K562 (cell line): Measurements from ENCODE around the gene UBN1. TPM values are rescaled to one million over a fixed set of nuclear protein-coding genes. Genes with fewer than 3 reads are reported as not detected.

Experiments
- ATAC-seq: fragments of 200-7000 bp; cut with Tn5 transposase; 3 replicates; pipeline ENCODE4 v1.9.1; 2020; ENCODE audit warnings: moderate library complexity
- BruUV-seq: library from RNA; stranded (reverse); fragments of 400-500 nt; replicated peaks from 2 replicates; lab custom pipeline; 2021; lab: Mats Ljungman, UMichigan
- CTCF ChIA-PET: fragments of 300-600 bp; formaldehyde crosslinking; extraction: SDS; loops from one replicate; lab custom pipeline; 2021; ENCODE audit warnings: low intra/inter-chr PET ratio; lab: Yijun Ruan, JAX
- POLR2A ChIA-PET: fragments of 300-600, 350-650 bp; sonication (Branson Sonifier 250); formaldehyde crosslinking; extraction: SDS; loops from one replicate; lab custom pipeline; 2021; ENCODE audit warnings: antibody characterized with exemption, inconsistent platforms; lab: Yijun Ruan, JAX
- DNase-seq, 4 experiments: peaks; one replicate each; pipeline versions ENCODE4 v3.0.0 to v3.0.0-alpha.2; 2011 to 2018; ENCODE audit warnings: low spot score in 3 of 4, mixed read lengths in 3 of 4; ENCODE audit errors: extremely low read depth in 1 of 4
- FAIRE-seq: peaks from 2 replicates; lab custom pipeline; 2011; peaks lifted over from hg19 to GRCh38; lab: Jason Lieb, UNC
- H2AFZ ChIP-seq: 2 replicates; pipeline ENCODE4 v1.6.0; 2011; ENCODE audit warnings: low read depth, low read length, control low read depth, inconsistent platforms
- H3K27ac ChIP-seq: fragments of 200-600 bp; 3 replicates; pipeline ENCODE4 v1.8.0; 2011; ENCODE audit warnings: low read depth, mild to moderate bottlenecking, control low read depth, inconsistent platforms, low read length, moderate library complexity, mixed read lengths; ENCODE audit errors: extremely low read depth
- H3K27me3 ChIP-seq, 2 experiments: fragments of 300-600 bp in 1 of 2; 2 replicates in 1 of 2; 3 replicates in 1 of 2; pipeline versions ENCODE4 v1.6.0 to v1.8.0; 2011; ENCODE audit warnings: inconsistent platforms in 2 of 2, low read length in 2 of 2, mild to moderate bottlenecking in 1 of 2, mixed read lengths in 1 of 2, moderate library complexity in 1 of 2; ENCODE audit not compliant: control insufficient read depth in 2 of 2, insufficient read depth in 2 of 2
- H3K36me3 ChIP-seq: fragments of 300-600 bp; 3 replicates; pipeline ENCODE4 v1.8.0; 2011; ENCODE audit warnings: mild to moderate bottlenecking, low read length, inconsistent platforms; ENCODE audit not compliant: control insufficient read depth, insufficient read depth
- H3K4me1 ChIP-seq, 2 experiments: fragments of 200-600 bp in 1 of 2; replicated peaks in 1 of 2; 2 replicates in 1 of 2; 3 replicates in 1 of 2; pipeline versions ENCODE4 v1.5.1 to v1.8.0; 2011; ENCODE audit warnings: inconsistent platforms in 2 of 2, low read length in 2 of 2, mild to moderate bottlenecking in 1 of 2, mixed read lengths in 1 of 2, moderate library complexity in 1 of 2; ENCODE audit not compliant: control insufficient read depth in 2 of 2, insufficient read depth in 2 of 2
- H3K4me2 ChIP-seq: 2 replicates; pipeline ENCODE4 v1.6.1; 2011; ENCODE audit warnings: low read length, control low read depth, inconsistent platforms, mixed read lengths; ENCODE audit not compliant: insufficient read depth
- H3K4me3 ChIP-seq: fragments of 200-600 bp; sonication (generic), shearing (Covaris generic); 2 replicates; pipeline ENCODE4 v1.5.1; 2016; ENCODE audit warnings: control low read depth, inconsistent platforms
- H3K79me2 ChIP-seq: fragments of 200-600 bp; 3 replicates; pipeline ENCODE4 v1.8.0; 2011; ENCODE audit warnings: low read length, inconsistent platforms; ENCODE audit not compliant: control insufficient read depth, insufficient read depth
- H3K9ac ChIP-seq, 2 experiments: 2 replicates each; pipeline versions ENCODE4 v1.6.0 to v1.6.1; 2011; ENCODE audit warnings: low read depth in 2 of 2, low read length in 2 of 2, control low read depth in 1 of 2, inconsistent platforms in 1 of 2, mild to moderate bottlenecking in 1 of 2, mixed read lengths in 1 of 2; ENCODE audit not compliant: insufficient read depth in 1 of 2
- H3K9me1 ChIP-seq: one replicate; pipeline ENCODE4 v1.6.0; 2011; ENCODE audit warnings: inconsistent platforms, mild to moderate bottlenecking, low read length, moderate library complexity; ENCODE audit not compliant: control insufficient read depth, insufficient read depth
- H3K9me3 ChIP-seq: replicated peaks from 2 replicates; pipeline ENCODE4 v1.5.1; 2011; ENCODE audit warnings: low read depth, low read length, inconsistent platforms; ENCODE audit not compliant: control insufficient read depth, insufficient read depth
- H4K20me1 ChIP-seq: replicated peaks from 2 replicates; pipeline ENCODE4 v1.6.1; 2011; ENCODE audit warnings: low read length, inconsistent platforms, mixed read lengths; ENCODE audit not compliant: control insufficient read depth, insufficient read depth
- ATF4 ChIP-seq: fragments of 450-650 bp; formaldehyde crosslinking; IDR thresholded peaks from 2 replicates; pipeline ENCODE4 v1.4.0; 2022; ENCODE audit warnings: mild to moderate bottlenecking, moderate library complexity
- CEBPZ ChIP-seq: fragments of 150-350 bp; IDR thresholded peaks from 2 replicates; pipeline ENCODE4 v1.6.1; 2014; ENCODE audit warnings: low read depth, mild to moderate bottlenecking, low read length, borderline replicate concordance
- FUS ChIP-seq: fragments of 200-400 bp; formaldehyde crosslinking; optimal IDR thresholded peaks from 2 replicates; pipeline ENCODE3; 2017; ENCODE audit warnings: low read depth, low read length
- PREB ChIP-seq: sonication (generic); formaldehyde crosslinking; IDR thresholded peaks from 2 replicates; pipeline ENCODE4 v1.8.1; 2023; ENCODE audit warnings: mild to moderate bottlenecking, missing genetic modification reagents
- PTRF ChIP-seq: fragments of 450-650 bp; IDR thresholded peaks from 2 replicates; pipeline ENCODE4 v1.6.1; 2016; ENCODE audit warnings: mild to moderate bottlenecking, missing genetic modification characterization, missing compliant biosample characterization
- TGIF2 ChIP-seq: sonication (generic); formaldehyde crosslinking; IDR thresholded peaks from 2 replicates; pipeline ENCODE4 v1.8.1; 2022; ENCODE audit warnings: mild to moderate bottlenecking, missing genetic modification reagents, moderate library complexity
- TOE1 ChIP-seq, 2 experiments: fragments of 450-650 bp in 1 of 2; sonication (generic) in 1 of 2; formaldehyde crosslinking in 1 of 2; IDR thresholded peaks; 2 replicates each; pipeline versions ENCODE4 v1.7.1 to v1.8.0; 2016 to 2022; ENCODE audit warnings: borderline replicate concordance in 2 of 2, mild to moderate bottlenecking in 2 of 2, antibody characterized with exemption in 1 of 2, inconsistent platforms in 1 of 2, low read depth in 1 of 2, missing genetic modification reagents in 1 of 2, moderate library complexity in 1 of 2
- ZBTB8A ChIP-seq: fragments of 450-650 bp; IDR thresholded peaks from 2 replicates; pipeline ENCODE4 v1.6.1; 2018; ENCODE audit warnings: mild to moderate bottlenecking, moderate library complexity; ENCODE audit not compliant: partially characterized antibody
- ZNF740 ChIP-seq, 3 experiments: fragments of 200-800 bp in 1 of 3; sonication (Bioruptor generic) in 1 of 3; sonication (generic) in 1 of 3; formaldehyde crosslinking in 1 of 3; IDR thresholded peaks; 2 replicates each; pipeline versions ENCODE4 v1.6.1 to v1.8.0; 2016 to 2022; ENCODE audit warnings: mild to moderate bottlenecking in 2 of 3, missing compliant biosample characterization in 2 of 3, missing genetic modification characterization in 2 of 3, missing genetic modification reagents in 1 of 3
- ZSCAN29 ChIP-seq: fragments of 450-650 bp; IDR thresholded peaks from 2 replicates; pipeline ENCODE4 v1.6.1; 2017
- WGBS: fragments of 100-300 bp; shearing (Covaris generic); methylation state at CpG from one replicate; pipeline ENCODE4 v1.1.6; 2016; ENCODE audit warnings: low coverage, mixed read lengths; ENCODE audit not compliant: insufficient coverage; ENCODE audit errors: missing lambda C conversion rate; 5-methylcytosine and 5-hydroxymethylcytosine counted together
- in situ Hi-C: fragments of 300-500 bp; cut with MboI; formaldehyde crosslinking; loops from 4 replicates; pipeline ENCODE4 v1.15.0; 2018; ENCODE audit warnings: inconsistent platforms, mixed read lengths
- intact Hi-C: fragments of 100-400 bp; cut with micrococcal nuclease; formaldehyde crosslinking; loops from 2 replicates; pipeline ENCODE4 v1.14.2; 2022
- polyA plus RNA-seq, 8 experiments: library from polyadenylated mRNA; depleted of rRNA in 4 of 8; stranded (reverse) in 5 of 8; unstranded in 3 of 8; fragments of >200 nt; fragmentation: Nextera tagmentation in 2 of 8; fragmentation: Illumina TruSeq in 1 of 8; extraction: Ambion mirVana in 2 of 8; extraction: Trizol in 1 of 8; gene quantifications; 2 replicates each; pipeline versions ENCODE4 v1.2.1 to v1.2.3, GENCODE V29; 2011 to 2014; ENCODE audit warnings: inconsistent platforms in 1 of 8, missing spikeins in 1 of 8
- total RNA-seq, 7 experiments: library from RNA; depleted of rRNA in 6 of 7; stranded (reverse); fragments of >200 nt in 6 of 7; fragmentation: Illumina TruSeq in 2 of 7; extraction: Trizol in 2 of 7; gene quantifications; 2 replicates each; pipeline versions ENCODE4 v1.2.1 to v1.2.3, GENCODE V29; 2011 to 2021; ENCODE audit warnings: low replicate concordance in 1 of 7
- TF ChIP-seq, protein P1 (sequence below): fragments of 250-450 bp; sonication (Bioruptor Pico); IDR thresholded peaks from 2 replicates; pipeline ENCODE4 v1.4.0; 2020; ENCODE audit warnings: mild to moderate bottlenecking, moderate library complexity

UBN1 gene
- total and polyA plus RNA-seq, 9 of the 15 experiments (the other 6 are each of a cell fraction or from before 2014, with no cell fraction given), result 1.5 to 45.7 (median 20.6) TPM

- ATAC-seq, result no peak
- in situ Hi-C loops, result no loop called here
- peaks cover 13% of the 10 kb centered on the region; the same call in 1 of the 3 replicates for H3K36me3 ChIP-seq
- H3K4me1 ChIP-seq, result peaks cover 15 to 59% of the 10 kb centered on the region in 2 experiments
- POLR2A ChIA-PET, result interaction anchor here (0.8 kb wide), 1 partner anchor 30 kb away, joined by 3 read pairs; no protein-coding TSS in a partner anchor
- H3K4me2 ChIP-seq, result no peak overlapping the region
- no peaks in the 10 kb centered on the region for H3K9me1 ChIP-seq
- no peaks in the 10 kb centered on the region for H3K27me3 ChIP-seq
- H3K9ac ChIP-seq, result no peak overlapping the region
- BruUV-seq, result no TSS peak
- intact Hi-C loops, result no loop called here
- no peak for DNase-seq
- no peak for FAIRE-seq
- 77% methylated on average over 12 of the region's 16 CpGs for WGBS
- peaks cover 6% of the 10 kb centered on the region; the same call in 2 of the 3 replicates for H3K79me2 ChIP-seq
- H3K4me3 ChIP-seq, result no peak overlapping the region
- no peaks in the 10 kb centered on the region for H4K20me1 ChIP-seq
- H2AFZ ChIP-seq, result no peak overlapping the region
- H3K27ac ChIP-seq, result no peak overlapping the region
- CTCF ChIA-PET, result no interaction called here
- no peaks in the 10 kb centered on the region for H3K9me3 ChIP-seq
- TF ChIP-seq ZSCAN29, result no peak
- TF ChIP-seq, protein P1, sequence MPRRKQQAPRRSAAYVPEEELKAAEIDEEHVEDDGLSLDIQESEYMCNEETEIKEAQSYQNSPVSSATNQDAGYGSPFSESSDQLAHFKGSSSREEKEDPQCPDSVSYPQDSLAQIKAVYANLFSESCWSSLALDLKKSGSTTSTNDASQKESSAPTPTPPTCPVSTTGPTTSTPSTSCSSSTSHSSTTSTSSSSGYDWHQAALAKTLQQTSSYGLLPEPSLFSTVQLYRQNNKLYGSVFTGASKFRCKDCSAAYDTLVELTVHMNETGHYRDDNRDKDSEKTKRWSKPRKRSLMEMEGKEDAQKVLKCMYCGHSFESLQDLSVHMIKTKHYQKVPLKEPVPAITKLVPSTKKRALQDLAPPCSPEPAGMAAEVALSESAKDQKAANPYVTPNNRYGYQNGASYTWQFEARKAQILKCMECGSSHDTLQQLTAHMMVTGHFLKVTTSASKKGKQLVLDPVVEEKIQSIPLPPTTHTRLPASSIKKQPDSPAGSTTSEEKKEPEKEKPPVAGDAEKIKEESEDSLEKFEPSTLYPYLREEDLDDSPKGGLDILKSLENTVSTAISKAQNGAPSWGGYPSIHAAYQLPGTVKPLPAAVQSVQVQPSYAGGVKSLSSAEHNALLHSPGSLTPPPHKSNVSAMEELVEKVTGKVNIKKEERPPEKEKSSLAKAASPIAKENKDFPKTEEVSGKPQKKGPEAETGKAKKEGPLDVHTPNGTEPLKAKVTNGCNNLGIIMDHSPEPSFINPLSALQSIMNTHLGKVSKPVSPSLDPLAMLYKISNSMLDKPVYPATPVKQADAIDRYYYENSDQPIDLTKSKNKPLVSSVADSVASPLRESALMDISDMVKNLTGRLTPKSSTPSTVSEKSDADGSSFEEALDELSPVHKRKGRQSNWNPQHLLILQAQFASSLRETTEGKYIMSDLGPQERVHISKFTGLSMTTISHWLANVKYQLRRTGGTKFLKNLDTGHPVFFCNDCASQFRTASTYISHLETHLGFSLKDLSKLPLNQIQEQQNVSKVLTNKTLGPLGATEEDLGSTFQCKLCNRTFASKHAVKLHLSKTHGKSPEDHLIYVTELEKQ (CRISPR knock-in tag), result no peak
- TF ChIP-seq PREB (CRISPR knock-in tag), result no peak
- TF ChIP-seq CEBPZ, result no peak
- no peak for TF ChIP-seq ZBTB8A
- TF ChIP-seq TGIF2 (CRISPR knock-in tag), result no peak
- no peak for TF ChIP-seq ZNF740 (CRISPR knock-in tag; IDR thresholded peaks at IDR 0.05)
- TF ChIP-seq ZNF740 (tag; IDR thresholded peaks at IDR 0.05), result no peak
- TF ChIP-seq TOE1 (IDR thresholded peaks at IDR 0.05; ENCODE audit: borderline replicate concordance), result no peak
- no peak for TF ChIP-seq TOE1 (CRISPR knock-in tag; IDR thresholded peaks at IDR 0.05; ENCODE audit: borderline replicate concordance, low read depth)
- no peak for TF ChIP-seq PTRF (tag)
- TF ChIP-seq FUS, result no peak
- TF ChIP-seq ATF4 (CRISPR knock-in tag), result no peak
These were observed 48.8 kb upstream of the UBN1 start for GRCh38 chr16:4798456-4798855.
